NOMO-1 treated with DMSO at 0.1 percent for 48 hours (cell line): Measurements from ENCODE around the gene FAM163A.
"Not testable (repeated sequence)": the region's sequence is repeated elsewhere in the genome, so short reads cannot be mapped to it uniquely, and the experiment has no call there.

Experiments
- DNase-seq: peaks from one replicate; lab custom pipeline; 2025; ENCODE audit not compliant: unreplicated experiment; lab: John Stamatoyannopoulos, UW

Gene FAM163A

GRCh38 chr1:179742717-179743678 is at the start of gene FAM163A:
TSS of gene FAM163A (plus strand) at chr1:179743291. CDS start at chr1:179813098, 69,807 bp downstream.
- peak; percentile 9 for DNase-seq

GRCh38 chr1:179694530-179694929 is 48.6 kb upstream of the FAM163A start:
- DNase-seq, result not testable (repeated sequence)

GRCh38 chr1:179702946-179703539 is 40.0 kb upstream of the FAM163A start:
- DNase-seq, result no peak

GRCh38 chr1:179706339-179706941 is 36.7 kb upstream of the FAM163A start:
- DNase-seq, result peak; percentile 83

GRCh38 chr1:179707406-179707805 is 35.7 kb upstream of the FAM163A start:
- no peak for DNase-seq

GRCh38 chr1:179708434-179709195 is 34.5 kb upstream of the FAM163A start:
- DNase-seq, result no peak

- no peak for DNase-seq
These were observed 33.2 kb upstream of the FAM163A start for GRCh38 chr1:179709841-179710329.

GRCh38 chr1:179714159-179714558 is 28.9 kb upstream of the FAM163A start:
- DNase-seq, result no peak

- no peak for DNase-seq
These were observed 28.5 kb upstream of the FAM163A start for GRCh38 chr1:179714623-179715022.

GRCh38 chr1:179719272-179719671 is 23.8 kb upstream of the FAM163A start:
- DNase-seq, result no peak

GRCh38 chr1:179728271-179728670 is 14.8 kb upstream of the FAM163A start:
- no peak for DNase-seq

- DNase-seq, result no peak
These were observed 13.2 kb upstream of the FAM163A start for GRCh38 chr1:179729881-179730280.

GRCh38 chr1:179731643-179732042 is 11.4 kb upstream of the FAM163A start:
- no peak for DNase-seq

- no peak for DNase-seq
These were observed 800 bp upstream of the FAM163A start for GRCh38 chr1:179742291-179742690.

GRCh38 chr1:179743679-179744400 is 749 bp downstream of the FAM163A start:
- DNase-seq, result no peak

- no peak for DNase-seq
These were observed 1.5 kb downstream of the FAM163A start for GRCh38 chr1:179744401-179745130.

- no peak for DNase-seq
These were observed 2.1 kb downstream of the FAM163A start for GRCh38 chr1:179745131-179745611.

GRCh38 chr1:179745743-179746142 is 2.7 kb downstream of the FAM163A start:
- DNase-seq, result peak; percentile 16

GRCh38 chr1:179747611-179748010 is 4.5 kb downstream of the FAM163A start:
- DNase-seq, result no peak
